WTC11 (cell line): Measurements from ENCODE around the gene PCGF2. TPM values are rescaled to one million over a fixed set of nuclear protein-coding genes. Genes with fewer than 3 reads are reported as not detected.

ENCODE experiments used
- ATAC-seq: fragments of 200-7000 bp; cut with Tn5 transposase; 2 replicates; pipeline ENCODE4 v1.10.0; 2021; ENCODE audit warnings: mild to moderate bottlenecking, moderate library complexity
- CTCF ChIA-PET: fragments of 300-600 bp; sonication (Branson Sonifier 250); formaldehyde crosslinking; loops from one replicate; lab custom pipeline; 2021; ENCODE audit warnings: antibody characterized with exemption; lab: Charles Lee
- POLR2A ChIA-PET: fragments of 350-600 bp; sonication (Branson Sonifier 250); formaldehyde crosslinking; loops from one replicate; lab custom pipeline; 2021; ENCODE audit warnings: antibody characterized with exemption; lab: Charles Lee
- DNase-seq: peaks from one replicate; pipeline ENCODE4 v3.0.0; 2021; ENCODE audit warnings: low spot score
- H3K27ac Mint-ChIP-seq: 2 replicates; pipeline ENCODE4 v1.8.0; 2021; ENCODE audit warnings: mixed read lengths
- H3K27me3 Mint-ChIP-seq: 2 replicates; pipeline ENCODE4 v1.8.0; 2021; ENCODE audit warnings: low read depth, mild to moderate bottlenecking, moderate library complexity, mixed read lengths
- H3K36me3 Mint-ChIP-seq: 2 replicates; pipeline ENCODE4 v1.8.0; 2021; ENCODE audit warnings: mixed read lengths
- H3K4me1 Mint-ChIP-seq: 2 replicates; pipeline ENCODE4 v1.8.0; 2022; ENCODE audit warnings: mixed read lengths
- H3K4me3 Mint-ChIP-seq: 2 replicates; pipeline ENCODE4 v1.8.0; 2021; ENCODE audit warnings: mild to moderate bottlenecking, moderate library complexity, mixed read lengths
- H3K9me3 Mint-ChIP-seq: 2 replicates; pipeline ENCODE4 v1.8.0; 2021; ENCODE audit warnings: mixed read lengths
- AFF4 ChIP-seq: sonication (generic); formaldehyde crosslinking; IDR thresholded peaks from 2 replicates; pipeline ENCODE4 v1.8.1; 2023; ENCODE audit warnings: mild to moderate bottlenecking, missing genetic modification reagents, borderline replicate concordance
- ATF3 ChIP-seq: sonication (generic); formaldehyde crosslinking; conservative IDR thresholded peaks from 2 replicates; pipeline ENCODE4 v1.8.1; 2022; ENCODE audit warnings: mild to moderate bottlenecking, missing genetic modification reagents
- ESRRA ChIP-seq: sonication (generic); formaldehyde crosslinking; IDR thresholded peaks from 2 replicates; pipeline ENCODE4 v1.8.1; 2022; ENCODE audit warnings: mild to moderate bottlenecking, missing genetic modification reagents, borderline replicate concordance
- GRHL2 ChIP-seq: fragments of 250-450 bp; sonication (Bioruptor Pico); IDR thresholded peaks from 2 replicates; pipeline ENCODE4 v1.8.0; 2022; ENCODE audit warnings: mild to moderate bottlenecking, moderate library complexity; ENCODE audit not compliant: insufficient replicate concordance, severe bottlenecking
- HMGA2 ChIP-seq: fragments of 250-450 bp; sonication (Bioruptor Pico); IDR thresholded peaks from 2 replicates; pipeline ENCODE4 v1.4.0; 2021; ENCODE audit warnings: mild to moderate bottlenecking, moderate library complexity
- MAX ChIP-seq: sonication (generic); formaldehyde crosslinking; IDR thresholded peaks from 2 replicates; pipeline ENCODE4 v1.8.0; 2022; ENCODE audit warnings: mild to moderate bottlenecking, missing genetic modification reagents
- NFATC4 ChIP-seq: fragments of 250-450 bp; sonication (Bioruptor Pico); IDR thresholded peaks from 2 replicates; pipeline ENCODE4 v1.9.0; 2021; ENCODE audit warnings: mild to moderate bottlenecking
- NFE2L1 ChIP-seq: sonication (generic); formaldehyde crosslinking; IDR thresholded peaks from 2 replicates; pipeline ENCODE4 v1.8.1; 2023; ENCODE audit warnings: missing genetic modification reagents
- SMAD4 ChIP-seq: sonication (generic); formaldehyde crosslinking; IDR thresholded peaks from 2 replicates; pipeline ENCODE4 v1.8.0; 2022; ENCODE audit warnings: mild to moderate bottlenecking, missing genetic modification reagents
- TP53 ChIP-seq: sonication (generic); formaldehyde crosslinking; IDR thresholded peaks from 2 replicates; pipeline ENCODE4 v1.8.1; 2023; ENCODE audit warnings: mild to moderate bottlenecking, missing genetic modification reagents
- USF2 ChIP-seq: sonication (generic); formaldehyde crosslinking; IDR thresholded peaks from 2 replicates; pipeline ENCODE4 v1.8.1; 2023; ENCODE audit warnings: mild to moderate bottlenecking, missing genetic modification reagents, moderate library complexity
- ZMAT4 ChIP-seq: fragments of 250-450 bp; sonication (Bioruptor Pico); IDR thresholded peaks from 2 replicates; pipeline ENCODE4 v1.9.0; 2021; ENCODE audit warnings: mild to moderate bottlenecking
- ZNF121 ChIP-seq: sonication (generic); formaldehyde crosslinking; IDR thresholded peaks from 2 replicates; pipeline ENCODE4 v1.8.0; 2023; ENCODE audit warnings: missing genetic modification reagents
- ZNF232 ChIP-seq: sonication (generic); formaldehyde crosslinking; IDR thresholded peaks from 2 replicates; pipeline ENCODE4 v1.8.0; 2022; ENCODE audit warnings: mild to moderate bottlenecking, missing genetic modification reagents
- ZNF396 ChIP-seq: fragments of 250-450 bp; sonication (Bioruptor Pico); IDR thresholded peaks from 2 replicates; pipeline ENCODE4 v1.8.0; 2021; ENCODE audit warnings: mild to moderate bottlenecking, moderate library complexity, borderline replicate concordance
- ZNF425 ChIP-seq: fragments of 250-450 bp; sonication (Bioruptor Pico); conservative IDR thresholded peaks from 2 replicates; pipeline ENCODE4 v1.9.0; 2021; ENCODE audit warnings: mild to moderate bottlenecking
- ZNF512 ChIP-seq: sonication (generic); formaldehyde crosslinking; IDR thresholded peaks from 2 replicates; pipeline ENCODE4 v1.8.1; 2022; ENCODE audit warnings: missing genetic modification reagents, borderline replicate concordance
- total RNA-seq: library from RNA; stranded (reverse); gene quantifications from 3 replicates; pipeline ENCODE4 v1.2.3, GENCODE V29; 2021

PCGF2 gene
- total RNA-seq, 1 experiment from 2014 or later = 104 TPM

- Mint-ChIP-seq H3K9me3 (no peaks in the 10 kb centered on the region), H3K27me3 (peaks cover 11% of the 10 kb centered on the region), H3K36me3 (peaks cover 12% of the 10 kb centered on the region), H3K27ac (no peak overlapping the region), H3K4me3 (no peak overlapping the region), H3K4me1 (peaks cover 32% of the 10 kb centered on the region)
- no peak for ATAC-seq
- no peak for DNase-seq
- ChIA-PET POLR2A (no interaction called here), CTCF (interaction anchor here (0.6 to 3.4 kb wide), 8 partner anchors 10 to 169 kb away, joined by 4 to 37 read pairs (median 26); partner anchors contain the start of gene MLLT6)
- no peak for TF ChIP-seq TP53 (CRISPR knock-in tag)
- 0 out of 2 replicates have a peak, but pooled peaks have one; percentile 28 for TF ChIP-seq AFF4 (CRISPR knock-in tag)
- TF ChIP-seq, all 79 proteins: peak for 1
These were observed 14.7 kb downstream of the PCGF2 start for GRCh38 chr17:38733282-38733981.

- TF ChIP-seq GRHL2 (no peak), ZNF121 (0 out of 2 replicates have a peak, but pooled peaks have one; percentile 33), NFATC4 (CRISPR knock-in tag) (0 out of 2 replicates have a peak, but pooled peaks have one; percentile 9)
- peaks cover 40% of the 10 kb centered on the region for H3K4me1 Mint-ChIP-seq
- H3K4me3 Mint-ChIP-seq = 0 out of 2 replicates have a peak overlapping the region, but pooled peaks have one; percentile 28
These were observed 15.5 kb downstream of the PCGF2 start for GRCh38 chr17:38732376-38733281.

GRCh38 chr17:38731526-38732294 is 16.4 kb downstream of the PCGF2 start:
- H3K27me3 Mint-ChIP-seq = peaks cover 23% of the 10 kb centered on the region
- H3K27ac Mint-ChIP-seq = peak overlapping the region; percentile 69; the same call in 1 of the 2 replicates
- ChIA-PET POLR2A (interaction anchor here (0.7 to 1.7 kb wide), 2 partner anchors 12 to 16 kb away, joined by 3 to 4 read pairs; no protein-coding TSS in a partner anchor), CTCF (interaction anchor here (1.0 to 2.6 kb wide), 11 partner anchors 12 to 173 kb away, joined by 3 to 22 read pairs (median 5); partner anchors contain the start of gene EPOP)
- DNase-seq (no peak), ATAC-seq (no peak)
- H3K4me3 Mint-ChIP-seq = peak overlapping the region; percentile 94; the same call in 1 of the 2 replicates
- H3K36me3 Mint-ChIP-seq = peaks cover 2% of the 10 kb centered on the region; the same call in 1 of the 2 replicates
- H3K9me3 Mint-ChIP-seq = no peaks in the 10 kb centered on the region
- peaks cover 40% of the 10 kb centered on the region for H3K4me1 Mint-ChIP-seq
- TF ChIP-seq USF2 = no peak
- TF ChIP-seq NFE2L1 (CRISPR knock-in tag) = no peak
- TF ChIP-seq ZMAT4 (CRISPR knock-in tag) = no peak
- TF ChIP-seq HMGA2 (CRISPR knock-in tag) = no peak
- no peak for TF ChIP-seq SMAD4
- TF ChIP-seq ZNF425 (CRISPR knock-in tag) = no peak
- no peak for TF ChIP-seq ZNF396 (CRISPR knock-in tag)
- no peak for TF ChIP-seq GRHL2
- TF ChIP-seq ESRRA (CRISPR knock-in tag) = no peak
- no peak for TF ChIP-seq MAX
- TF ChIP-seq ZNF232 (CRISPR knock-in tag) = no peak
- TF ChIP-seq ATF3 = no peak
- TF ChIP-seq ZNF512 (CRISPR knock-in tag) = no peak

More at GRCh38 chr17:38732376-38733281, 15.5 kb downstream of the PCGF2 start:
- Mint-ChIP-seq H3K36me3 (peaks cover 5% of the 10 kb centered on the region), H3K27ac (no peak overlapping the region), H3K9me3 (no peaks in the 10 kb centered on the region), H3K27me3 (peaks cover 19% of the 10 kb centered on the region)
- CTCF ChIA-PET = interaction anchor here (2.3 to 2.6 kb wide), 4 partner anchors 13 to 174 kb away, joined by 12 to 24 read pairs (median 20); no protein-coding TSS in a partner anchor
- POLR2A ChIA-PET = no interaction called here
- no peak for ATAC-seq
- DNase-seq = no peak
